GM12891 (cell line): Measurements from ENCODE around the gene CHKA.

Source experiments
- DNase-seq: peaks from one replicate; pipeline ENCODE4 v3.0.0; 2011; ENCODE audit warnings: low spot score; ENCODE audit not compliant: insufficient read length
- FAIRE-seq: peaks from 2 replicates; lab custom pipeline; 2011; peaks lifted over from hg19 to GRCh38; lab: Jason Lieb, UNC
- PAX5 ChIP-seq: IDR thresholded peaks from 2 replicates; pipeline ENCODE4 v1.6.1; 2011; ENCODE audit warnings: low read length, moderate library complexity, mild to moderate bottlenecking; ENCODE audit not compliant: insufficient read depth, severe bottlenecking
- POLR2A ChIP-seq: IDR thresholded peaks from 2 replicates; pipeline ENCODE4 v1.6.1; 2011; ENCODE audit warnings: low read depth, low read length, control low read depth
- POLR2AphosphoS5 ChIP-seq: IDR thresholded peaks from 2 replicates; pipeline ENCODE4 v1.6.1; 2011; ENCODE audit warnings: low read depth, low read length, control low read depth
- POU2F2 ChIP-seq: IDR thresholded peaks from 2 replicates; pipeline ENCODE4 v1.6.1; 2011; ENCODE audit warnings: low read depth, mild to moderate bottlenecking, control low read depth, low read length, moderate library complexity
- SPI1 ChIP-seq: IDR thresholded peaks from 2 replicates; pipeline ENCODE4 v1.6.1; 2011; ENCODE audit warnings: low read depth, low read length, control low read depth
- TAF1 ChIP-seq: IDR thresholded peaks from 2 replicates; pipeline ENCODE4 v1.6.1; 2011; ENCODE audit warnings: low read depth, low read length, control low read depth

The CHKA gene

DNA sequence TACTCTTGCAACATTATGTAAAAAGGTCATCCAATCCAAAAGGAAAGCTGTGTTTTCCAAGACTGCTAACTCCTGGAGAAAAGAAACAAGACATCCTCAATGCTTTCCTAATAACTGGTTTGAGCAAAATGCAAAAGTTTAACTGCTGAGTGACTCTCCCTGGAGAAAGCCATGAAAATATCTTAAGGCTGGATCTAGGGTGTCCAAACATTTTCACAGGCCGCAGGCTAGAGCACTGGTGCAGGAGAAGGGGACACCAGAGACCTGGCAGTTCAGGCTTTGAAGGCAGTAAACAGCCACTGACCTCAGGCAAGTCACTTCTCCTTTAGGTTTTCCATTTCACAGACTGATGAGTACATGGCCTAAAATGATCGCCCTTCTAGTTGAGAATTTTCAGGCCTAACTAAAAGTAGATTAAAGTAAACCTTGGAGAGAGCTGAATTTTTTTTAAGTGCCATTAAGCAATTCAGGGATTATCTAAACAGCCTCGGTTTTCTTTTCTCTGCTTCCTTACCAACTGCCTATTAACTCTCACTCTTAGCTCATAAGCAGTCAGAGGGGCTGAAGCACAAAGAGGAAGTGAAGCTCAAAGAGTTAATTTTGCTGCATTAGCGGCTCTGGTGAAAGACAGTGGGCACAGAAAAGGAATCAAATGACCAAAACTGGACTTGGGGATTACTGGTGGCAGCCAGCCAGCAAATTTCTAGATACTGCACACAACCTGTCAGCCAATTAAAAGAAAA, 2.3 kb downstream of the CHKA start:
- TF ChIP-seq SPI1 (peak; percentile 98), PAX5 (no peak), POLR2A (no peak), POU2F2 (0 out of 2 replicates have a peak, but pooled peaks have one; percentile 21), POLR2AphosphoS5 (no peak), TAF1 (0 out of 2 replicates have a peak, but pooled peaks have one; percentile 17)
- DNase-seq: no peak
- FAIRE-seq: no peak

DNA sequence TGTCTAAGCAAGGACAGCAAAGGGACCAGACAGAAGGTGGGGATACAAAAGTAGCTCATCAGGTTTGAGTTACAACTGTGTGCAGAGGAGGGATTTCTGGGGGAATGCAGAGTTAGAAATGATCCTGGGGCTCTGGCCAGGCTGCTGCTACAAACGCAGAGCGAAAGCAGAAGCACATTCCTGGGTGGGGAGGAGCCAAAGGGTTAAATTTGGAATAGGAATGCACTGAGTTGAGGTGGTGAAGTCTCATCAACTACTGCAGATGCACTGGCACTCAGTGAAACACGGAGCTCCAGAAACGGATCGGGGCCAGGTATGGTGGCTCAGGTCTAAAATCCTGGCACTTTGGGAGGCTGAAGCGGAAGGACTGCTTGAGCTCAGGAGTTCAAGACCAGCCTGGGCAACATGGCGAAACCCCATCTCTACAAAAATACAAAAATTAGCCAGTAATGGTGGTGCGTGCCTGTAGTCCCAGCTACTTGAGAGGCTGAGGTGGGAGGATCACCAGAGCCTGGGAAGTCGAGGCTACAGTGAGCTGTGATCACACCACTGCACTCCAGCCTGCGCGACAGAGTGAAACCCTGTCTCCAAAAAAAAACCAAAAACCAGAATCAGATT, 3.2 kb downstream of the CHKA start:
- DNase-seq: no peak
- FAIRE-seq: no peak
- TF ChIP-seq POLR2AphosphoS5 (no peak), POLR2A (no peak), SPI1 (no peak), TAF1 (no peak), POU2F2 (no peak), PAX5 (no peak)

DNA sequence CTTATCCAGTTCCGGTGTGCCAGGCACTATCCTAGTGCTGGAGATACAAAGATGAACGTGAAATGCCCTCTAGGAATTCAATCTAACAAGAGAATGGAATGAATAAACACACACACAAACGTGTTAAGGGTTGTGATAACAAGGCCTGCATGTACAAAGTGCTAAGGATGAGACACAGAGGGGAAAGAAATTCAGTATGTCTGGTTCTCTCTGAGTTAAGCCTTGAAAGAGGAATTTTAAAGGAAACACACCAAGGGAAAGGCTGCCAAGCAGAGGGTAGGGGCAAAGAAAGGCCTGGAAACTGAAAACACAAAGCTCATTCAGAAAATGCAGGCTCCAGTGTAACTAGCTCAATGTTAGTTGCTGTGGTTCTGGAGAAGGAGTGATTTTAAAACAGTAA, 4.2 kb downstream of the CHKA start:
- DNase-seq (no peak), FAIRE-seq (no peak)
- no peak for TF ChIP-seq POLR2A

DNA sequence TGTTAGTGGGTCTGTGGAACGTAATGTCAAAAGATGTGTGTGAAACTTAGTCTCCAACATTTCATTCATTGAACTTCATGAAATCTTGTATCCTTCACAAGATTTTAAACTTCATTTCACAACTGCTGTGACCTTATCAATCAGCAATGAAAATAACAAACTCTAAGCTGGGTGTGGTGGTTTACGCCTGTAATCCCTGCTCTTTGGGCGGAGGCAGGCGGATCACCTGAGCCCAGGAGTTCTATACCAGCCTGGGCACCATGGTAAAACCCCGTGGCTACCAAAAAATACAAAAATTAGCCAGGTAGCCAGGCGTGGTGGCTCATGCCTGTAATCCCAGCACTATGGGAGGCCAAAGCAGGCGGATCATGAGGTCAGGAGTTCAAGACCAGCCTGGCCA, 5.1 kb downstream of the CHKA start:
- TF ChIP-seq POU2F2: no peak
- TF ChIP-seq TAF1: no peak
- TF ChIP-seq PAX5: no peak
- TF ChIP-seq SPI1: no peak
- TF ChIP-seq POLR2A: no peak
- DNase-seq (no peak), FAIRE-seq (no peak)

DNA sequence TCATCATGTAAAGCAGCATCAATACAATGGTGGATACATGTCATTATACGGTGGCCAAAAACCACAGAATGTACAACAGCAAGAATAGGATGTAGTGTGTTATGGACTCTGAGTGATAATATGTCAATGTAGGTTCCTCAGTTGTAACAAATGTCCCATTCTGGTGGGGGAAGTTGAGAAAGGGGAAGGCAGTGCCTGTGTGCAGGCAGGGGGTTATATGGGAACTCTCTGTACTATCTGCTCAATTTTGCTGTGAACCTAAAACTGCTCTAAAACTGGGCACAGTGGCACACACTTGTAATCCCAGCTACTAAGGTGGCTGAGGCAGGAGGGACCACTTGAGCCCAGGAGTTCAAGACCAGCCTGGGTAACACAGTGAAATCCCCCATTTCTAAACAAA, 5.9 kb downstream of the CHKA start:
- FAIRE-seq (no peak), DNase-seq (no peak)
- no peak; the same call in 1 of the 2 replicates for TF ChIP-seq POLR2AphosphoS5
- no peak for TF ChIP-seq POU2F2
- TF ChIP-seq SPI1: no peak
- no peak for TF ChIP-seq TAF1
- no peak for TF ChIP-seq POLR2A

DNA sequence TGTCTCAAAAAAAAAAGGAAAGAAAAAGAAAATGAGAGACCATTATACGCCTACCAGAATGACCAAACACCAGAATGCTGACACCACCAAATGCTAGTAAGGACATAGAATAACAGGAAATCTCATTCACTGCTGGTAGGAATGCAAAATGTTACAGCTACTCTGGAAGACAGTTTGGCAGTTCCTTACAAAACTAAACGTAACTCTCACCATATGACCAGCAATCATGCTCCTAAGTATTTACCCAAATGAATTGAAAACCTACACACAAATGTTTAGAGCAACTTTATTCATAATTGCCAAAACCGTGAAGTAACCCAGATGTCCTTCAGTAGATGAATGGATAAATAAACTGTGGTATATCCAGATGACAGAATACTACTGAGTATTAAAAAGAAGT, 7.2 kb downstream of the CHKA start:
- no peak for DNase-seq
- TF ChIP-seq PAX5: no peak
- TF ChIP-seq TAF1: no peak
- TF ChIP-seq POU2F2: no peak
- no peak for TF ChIP-seq POLR2AphosphoS5
- TF ChIP-seq SPI1: no peak
- no peak for TF ChIP-seq POLR2A
- no peak for FAIRE-seq

DNA sequence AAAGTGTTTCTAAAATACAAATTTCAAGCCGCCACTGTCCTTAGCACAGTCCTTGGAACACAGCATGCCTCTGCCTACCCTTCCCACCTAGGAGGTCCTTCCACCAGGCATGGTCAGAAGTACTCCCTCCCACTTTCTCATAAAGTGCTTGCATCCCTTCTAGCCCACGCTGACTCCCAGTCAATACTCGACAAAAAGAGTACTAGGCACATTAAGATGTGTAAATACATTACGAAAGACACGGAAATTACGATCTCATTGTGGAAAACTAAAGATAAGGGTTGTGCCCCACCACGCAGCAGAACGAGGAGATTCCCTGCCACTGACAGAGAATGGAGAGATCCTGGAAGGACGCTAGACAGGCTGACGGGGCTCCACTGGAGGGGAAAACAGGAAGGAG, 13.5 kb downstream of the CHKA start:
- FAIRE-seq (no peak), DNase-seq (no peak)
- TF ChIP-seq POLR2A (no peak), POU2F2 (no peak), POLR2AphosphoS5 (no peak), PAX5 (no peak), SPI1 (no peak), TAF1 (no peak)

DNA sequence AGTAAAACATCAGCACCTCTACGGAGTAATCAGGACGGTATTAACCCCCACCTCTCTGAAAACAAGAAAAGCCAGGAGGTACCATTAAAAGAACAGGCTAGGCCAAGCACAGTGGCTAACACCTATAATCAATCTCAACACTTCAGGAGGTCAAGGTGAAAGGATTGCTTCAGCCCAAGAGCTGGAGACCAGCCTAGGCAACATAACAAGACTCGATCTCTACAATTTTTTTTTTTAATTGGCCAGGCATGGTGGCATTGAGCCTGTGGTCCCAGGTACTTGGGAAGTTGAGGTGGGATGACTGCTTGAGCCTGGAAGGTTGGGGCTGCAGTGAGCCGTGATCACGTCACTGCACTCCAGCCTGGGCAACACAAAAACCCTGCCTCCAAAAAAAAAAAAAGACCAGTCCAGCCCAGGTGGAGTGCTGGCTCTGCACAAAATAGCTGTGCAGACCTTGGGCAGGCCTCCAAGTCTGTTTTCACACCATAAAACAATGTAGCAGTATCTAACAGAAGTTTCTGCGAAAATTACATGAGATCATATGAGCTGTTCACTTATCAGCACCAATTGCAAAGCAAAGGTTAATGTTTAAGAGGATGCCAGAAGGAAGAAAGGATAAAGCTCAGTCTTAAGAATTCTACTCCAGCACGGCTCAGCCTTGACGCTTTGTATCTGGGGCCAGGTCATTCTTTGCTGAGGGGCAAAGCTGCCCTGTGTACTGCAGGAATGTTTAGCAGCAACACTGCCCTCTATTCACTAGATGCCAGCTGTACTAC, 14.8 kb downstream of the CHKA start:
- DNase-seq (no peak), FAIRE-seq (no peak)
- TF ChIP-seq PAX5 (no peak), POLR2A (no peak), TAF1 (no peak), POU2F2 (no peak), SPI1 (no peak), POLR2AphosphoS5 (no peak)

DNA sequence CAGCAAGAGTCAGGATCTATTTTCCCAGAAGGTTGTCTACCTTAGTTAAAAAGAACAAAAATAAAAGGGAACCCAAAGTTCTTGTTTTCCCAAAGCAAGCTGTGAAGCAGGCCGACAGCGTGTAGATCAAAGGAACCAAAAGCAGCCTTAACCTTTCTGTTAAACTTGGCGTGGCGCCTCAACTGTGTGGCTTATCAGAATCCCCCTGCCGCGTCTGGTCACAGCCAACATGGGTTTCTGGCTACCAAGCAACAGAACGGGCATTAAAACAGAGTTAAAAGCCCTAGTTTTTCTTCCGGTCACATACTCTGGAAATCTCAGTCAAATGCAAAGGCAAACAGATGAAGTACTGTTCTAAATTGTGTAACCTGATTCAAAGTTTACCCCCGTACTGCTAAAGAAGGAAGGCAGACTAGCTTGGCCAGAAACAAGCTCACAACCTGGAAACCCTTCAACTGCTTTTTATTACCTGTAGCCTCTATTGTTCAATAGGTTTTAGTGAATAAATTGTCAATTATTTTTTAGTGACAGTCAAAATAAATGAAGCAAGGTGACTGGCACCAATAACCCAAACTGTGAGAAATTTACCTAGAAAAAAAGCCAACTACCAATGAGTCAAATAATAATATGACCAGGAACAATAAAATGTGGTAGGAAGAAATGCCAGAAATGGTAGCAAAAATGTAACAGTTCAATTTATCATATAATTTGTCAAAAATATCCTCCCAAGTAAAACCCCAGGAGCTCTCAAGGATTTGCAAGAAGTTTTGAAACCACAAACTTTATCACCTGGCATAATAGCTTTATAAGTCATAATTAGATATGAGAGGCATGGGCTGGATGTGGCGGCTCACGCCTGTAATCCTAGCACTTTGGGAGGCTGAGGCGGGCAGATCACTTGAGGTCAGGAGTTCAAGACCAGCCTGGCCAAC, 21.4 kb downstream of the CHKA start:
- peak; percentile 56 for FAIRE-seq
- DNase-seq: no peak
- no peak for TF ChIP-seq POLR2AphosphoS5
- TF ChIP-seq POLR2A: no peak
- TF ChIP-seq PAX5: no peak
- no peak for TF ChIP-seq TAF1
- no peak for TF ChIP-seq POU2F2
- no peak for TF ChIP-seq SPI1
